ENCODE measurements around the gene ITPRID1. TPM values are rescaled to one million over a fixed set of nuclear protein-coding genes. Genes with fewer than 3 reads are reported as not detected.

ITPRID1 gene
- total RNA-seq, 2 donors from 2014 or later: not detected

GRCh38 chr7:31476073-31476745 is 37.7 kb upstream of the ITPRID1 start:
- no peaks in the 10 kb centered on the region for H3K36me3 ChIP-seq
- H3K27ac ChIP-seq: no peak overlapping the region
- TF ChIP-seq CTCF (IDR thresholded peaks at IDR 0.05): no peak
- H3K4me3 ChIP-seq: no peak overlapping the region
- H3K4me1 ChIP-seq: no peaks in the 10 kb centered on the region
- DNase-seq (ENCODE audit: low spot score): no peak
- H3K9me3 ChIP-seq: no peaks in the 10 kb centered on the region
- H3K27me3 ChIP-seq: no peaks in the 10 kb centered on the region

- no peak for DNase-seq (ENCODE audit: low spot score)
- H3K27ac ChIP-seq: no peak overlapping the region
- no peaks in the 10 kb centered on the region for H3K27me3 ChIP-seq
- no peaks in the 10 kb centered on the region for H3K36me3 ChIP-seq
- no peaks in the 10 kb centered on the region for H3K4me1 ChIP-seq
- H3K4me3 ChIP-seq: no peak overlapping the region
- TF ChIP-seq CTCF (IDR thresholded peaks at IDR 0.05): no peak
- no peaks in the 10 kb centered on the region for H3K9me3 ChIP-seq
Measured at GRCh38 chr7:31476941-31477677, 36.8 kb upstream of the ITPRID1 start.

GRCh38 chr7:31478018-31478417 is 35.9 kb upstream of the ITPRID1 start:
- H3K27ac ChIP-seq: no peak overlapping the region
- no peak overlapping the region for H3K4me3 ChIP-seq
- H3K27me3 ChIP-seq: no peaks in the 10 kb centered on the region
- H3K36me3 ChIP-seq: no peaks in the 10 kb centered on the region
- no peak for TF ChIP-seq CTCF (IDR thresholded peaks at IDR 0.05)
- no peak for DNase-seq (ENCODE audit: low spot score)
- no peaks in the 10 kb centered on the region for H3K9me3 ChIP-seq
- no peaks in the 10 kb centered on the region for H3K4me1 ChIP-seq

GRCh38 chr7:31478721-31479120 is 35.2 kb upstream of the ITPRID1 start:
- no peaks in the 10 kb centered on the region for H3K27me3 ChIP-seq
- no peaks in the 10 kb centered on the region for H3K9me3 ChIP-seq
- TF ChIP-seq CTCF (IDR thresholded peaks at IDR 0.05): no peak
- no peak overlapping the region for H3K27ac ChIP-seq
- no peak for DNase-seq (ENCODE audit: low spot score)
- H3K4me1 ChIP-seq: no peaks in the 10 kb centered on the region
- no peak overlapping the region for H3K4me3 ChIP-seq
- no peaks in the 10 kb centered on the region for H3K36me3 ChIP-seq

GRCh38 chr7:31487071-31487470 is 26.8 kb upstream of the ITPRID1 start:
- Histone ChIP-seq H3K36me3 (no peaks in the 10 kb centered on the region), H3K4me3 (no peak overlapping the region), H3K4me1 (no peaks in the 10 kb centered on the region), H3K9me3 (peaks cover 0 to 4% of the 10 kb centered on the region in 2 donors), H3K27me3 (no peaks in the 10 kb centered on the region), H3K27ac (no peak overlapping the region)
- DNase-seq (ENCODE audit: low spot score): no peak
- no peak for TF ChIP-seq CTCF (IDR thresholded peaks at IDR 0.05)

All from right atrium auricular region (tissue), 2 donors.